GM19438 (cell line): ENCODE data around the gene MET.

ENCODE experiments used
- ATAC-seq: cut with Tn5 transposase; IDR thresholded peaks from one replicate; pipeline ENCODE4 v1.9.1; 2021; ENCODE audit warnings: low read depth; ENCODE audit not compliant: unreplicated experiment

The MET gene

GRCh38 chr7:116724560-116725231, 52.7 kb downstream of the MET start:
- no peak for ATAC-seq

GRCh38 chr7:116726149-116726548, 54.2 kb downstream of the MET start:
- no peak for ATAC-seq

GRCh38 chr7:116726713-116727431, 54.9 kb downstream of the MET start:
- ATAC-seq = no peak

- ATAC-seq = no peak
These were observed 55.5 kb downstream of the MET start for GRCh38 chr7:116727432-116728009.

- no peak for ATAC-seq
These were observed 56.4 kb downstream of the MET start for GRCh38 chr7:116728413-116728812.

- ATAC-seq = no peak
These were observed 58.4 kb downstream of the MET start for GRCh38 chr7:116730097-116731022.

- no peak for ATAC-seq
These were observed 59.0 kb downstream of the MET start for GRCh38 chr7:116731023-116731395.

- ATAC-seq = no peak
These were observed 59.7 kb downstream of the MET start for GRCh38 chr7:116731445-116732335.

- ATAC-seq = no peak
These were observed 61.0 kb downstream of the MET start for GRCh38 chr7:116732788-116733694.

GRCh38 chr7:116733924-116734580, 62.1 kb downstream of the MET start:
- no peak for ATAC-seq

GRCh38 chr7:116734710-116735109, 62.7 kb downstream of the MET start:
- no peak for ATAC-seq

GRCh38 chr7:116736927-116737715, 65.1 kb downstream of the MET start:
- no peak for ATAC-seq

- no peak for ATAC-seq
These were observed 66.4 kb downstream of the MET start for GRCh38 chr7:116738378-116738777.

- ATAC-seq = no peak
These were observed 67.3 kb downstream of the MET start for GRCh38 chr7:116739307-116739706.

GRCh38 chr7:116740231-116740630, 68.2 kb downstream of the MET start:
- no peak for ATAC-seq

- no peak for ATAC-seq
These were observed 68.9 kb downstream of the MET start for GRCh38 chr7:116740755-116741462.
